HEK293 (cell line): Measurements from ENCODE around the gene ZNF280D.

ENCODE experiments used
- CTCF ChIA-PET: fragments of 350-600 bp; formaldehyde crosslinking; extraction: SDS; loops from one replicate; lab custom pipeline; 2021; ENCODE audit warnings: antibody characterized with exemption; lab: Yijun Ruan, JAX
- POLR2A ChIA-PET: fragments of 300-600 bp; formaldehyde crosslinking; extraction: SDS; loops from one replicate; lab custom pipeline; 2020; ENCODE audit warnings: antibody characterized with exemption, inconsistent platforms; lab: Yijun Ruan, JAX
- H3K27ac ChIP-seq: fragments of 200-500 bp; sonication (Bioruptor generic); 2 replicates; pipeline ENCODE4 v1.5.1; 2014; ENCODE audit warnings: low read depth, low read length, control low read depth, inconsistent platforms; ENCODE audit errors: extremely low read depth
- H3K36me3 ChIP-seq, 2 experiments: fragments of 200-500 bp in 1 of 2; sonication (Bioruptor generic) in 1 of 2; 1 replicate in 1 of 2; 2 replicates in 1 of 2; pipeline ENCODE4 v1.5.1; 2014 to 2017; ENCODE audit warnings: inconsistent platforms in 2 of 2, low read length in 2 of 2; ENCODE audit not compliant: control insufficient read depth in 2 of 2, insufficient read depth in 1 of 2
- H3K4me1 ChIP-seq: fragments of 200-500 bp; sonication (Bioruptor generic); 2 replicates; pipeline ENCODE4 v1.5.1; 2014; ENCODE audit warnings: mild to moderate bottlenecking, low read length, inconsistent platforms; ENCODE audit not compliant: control insufficient read depth, insufficient read depth
- H3K4me3 ChIP-seq: 2 replicates; pipeline ENCODE4 v1.5.1; 2011; ENCODE audit warnings: low read depth, mild to moderate bottlenecking, control low read depth, low read length, moderate library complexity
- H3K9me3 ChIP-seq: fragments of 200-500 bp; sonication (Bioruptor generic); 2 replicates; pipeline ENCODE4 v1.5.1; 2014; ENCODE audit warnings: low read depth, low read length, inconsistent platforms; ENCODE audit not compliant: control insufficient read depth, insufficient read depth
- SP3 ChIP-seq: fragments of 450-650 bp; formaldehyde crosslinking; IDR thresholded peaks from 2 replicates; pipeline ENCODE4 v1.5.1; 2016; ENCODE audit warnings: missing biosample characterization, missing genetic modification characterization
- TSHZ1 ChIP-seq: fragments of 450-650 bp; formaldehyde crosslinking; IDR thresholded peaks from 2 replicates; pipeline ENCODE4 v1.5.1; 2016; ENCODE audit warnings: missing biosample characterization, missing genetic modification characterization, borderline replicate concordance
- YY2 ChIP-seq: fragments of 450-650 bp; formaldehyde crosslinking; IDR thresholded peaks from 2 replicates; pipeline ENCODE4 v1.5.1; 2016; ENCODE audit warnings: missing biosample characterization, missing genetic modification characterization
- ZBTB26 ChIP-seq: fragments of 450-650 bp; formaldehyde crosslinking; optimal IDR thresholded peaks from 2 replicates; pipeline ENCODE3; 2016; ENCODE audit warnings: missing biosample characterization, mild to moderate bottlenecking, missing genetic modification characterization
- ZFP41 ChIP-seq: fragments of 450-650 bp; formaldehyde crosslinking; IDR thresholded peaks from 2 replicates; pipeline ENCODE4 v1.5.1; 2016; ENCODE audit warnings: missing biosample characterization, missing genetic modification characterization, borderline replicate concordance
- ZNF140 ChIP-seq: fragments of 450-650 bp; formaldehyde crosslinking; IDR thresholded peaks from 2 replicates; pipeline ENCODE4 v1.5.1; 2016; ENCODE audit warnings: missing biosample characterization, missing genetic modification characterization
- ZNF169 ChIP-seq: fragments of 450-650 bp; formaldehyde crosslinking; IDR thresholded peaks from 2 replicates; pipeline ENCODE4 v1.5.1; 2016; ENCODE audit warnings: missing biosample characterization, missing genetic modification characterization
- ZNF23 ChIP-seq: fragments of 450-650 bp; formaldehyde crosslinking; IDR thresholded peaks from 2 replicates; pipeline ENCODE4 v1.5.1; 2016; ENCODE audit warnings: missing biosample characterization, missing genetic modification characterization, borderline replicate concordance
- ZNF24 ChIP-seq: fragments of 450-650 bp; formaldehyde crosslinking; IDR thresholded peaks from 2 replicates; pipeline ENCODE4 v1.5.1; 2016; ENCODE audit warnings: missing biosample characterization, missing genetic modification characterization
- ZNF248 ChIP-seq: fragments of 450-650 bp; formaldehyde crosslinking; IDR thresholded peaks from 2 replicates; pipeline ENCODE4 v1.5.1; 2017; ENCODE audit warnings: missing biosample characterization, missing genetic modification characterization
- ZNF354C ChIP-seq: fragments of 450-650 bp; formaldehyde crosslinking; IDR thresholded peaks from 2 replicates; pipeline ENCODE4 v1.5.1; 2016; ENCODE audit warnings: missing biosample characterization, missing genetic modification characterization, low read depth, borderline replicate concordance
- ZNF48 ChIP-seq: fragments of 450-650 bp; formaldehyde crosslinking; IDR thresholded peaks from 2 replicates; pipeline ENCODE4 v1.5.1; 2016; ENCODE audit warnings: missing biosample characterization, missing genetic modification characterization
- ZNF549 ChIP-seq: fragments of 450-650 bp; IDR thresholded peaks from 2 replicates; pipeline ENCODE4 v1.5.1; 2018; ENCODE audit warnings: missing biosample characterization, missing genetic modification characterization, mild to moderate bottlenecking, inconsistent platforms, moderate library complexity
- ZNF600 ChIP-seq: fragments of 450-650 bp; formaldehyde crosslinking; IDR thresholded peaks from 2 replicates; pipeline ENCODE4 v1.5.1; 2016; ENCODE audit warnings: missing biosample characterization, missing genetic modification characterization
- ZNF624 ChIP-seq: fragments of 450-650 bp; formaldehyde crosslinking; IDR thresholded peaks from 2 replicates; pipeline ENCODE4 v1.5.1; 2017; ENCODE audit warnings: missing biosample characterization, missing genetic modification characterization
- ZNF701 ChIP-seq: fragments of 450-650 bp; formaldehyde crosslinking; IDR thresholded peaks from 2 replicates; pipeline ENCODE4 v1.5.1; 2016; ENCODE audit warnings: missing biosample characterization, missing genetic modification characterization
- ZNF704 ChIP-seq: fragments of 450-650 bp; formaldehyde crosslinking; IDR thresholded peaks from 2 replicates; pipeline ENCODE4 v1.5.1; 2016; ENCODE audit warnings: missing biosample characterization, missing genetic modification characterization
- ZNF785 ChIP-seq: fragments of 450-650 bp; formaldehyde crosslinking; IDR thresholded peaks from 2 replicates; pipeline ENCODE4 v1.5.1; 2016; ENCODE audit warnings: missing biosample characterization, missing genetic modification characterization
- TF ChIP-seq, protein P1 (sequence below): fragments of 450-650 bp; formaldehyde crosslinking; IDR thresholded peaks from 2 replicates; pipeline ENCODE4 v1.5.1; 2016; ENCODE audit warnings: missing biosample characterization, missing genetic modification characterization
- TF ChIP-seq, protein P2 (sequence below): fragments of 450-650 bp; formaldehyde crosslinking; IDR thresholded peaks from 2 replicates; pipeline ENCODE4 v1.5.1; 2017; ENCODE audit warnings: missing biosample characterization, missing genetic modification characterization

Gene ZNF280D

GRCh38 chr15:56698270-56698669 lies 35.0 kb downstream of the ZNF280D start (continued):
- TF ChIP-seq TSHZ1 (tag by site-specific recombination): no peak
- no peak for TF ChIP-seq ZNF248
- TF ChIP-seq ZFP41: no peak
- no peak for TF ChIP-seq ZNF48 (tag by site-specific recombination)

GRCh38 chr15:56693761-56694160 lies 39.5 kb downstream of the ZNF280D start:
- H3K4me3 ChIP-seq: no peak overlapping the region
- H3K27ac ChIP-seq: no peak overlapping the region
- H3K9me3 ChIP-seq: no peaks in the 10 kb centered on the region
- H3K36me3 ChIP-seq: peaks cover 0 to 5% of the 10 kb centered on the region in 2 experiments; a peak in 1 of 3 replicates
- ChIA-PET POLR2A (no interaction called here), CTCF (no interaction called here)
- H3K4me1 ChIP-seq: no peaks in the 10 kb centered on the region
- no peak for TF ChIP-seq ZNF354C (tag by site-specific recombination)
- no peak for TF ChIP-seq ZNF24
- TF ChIP-seq ZNF23: no peak

DNA sequence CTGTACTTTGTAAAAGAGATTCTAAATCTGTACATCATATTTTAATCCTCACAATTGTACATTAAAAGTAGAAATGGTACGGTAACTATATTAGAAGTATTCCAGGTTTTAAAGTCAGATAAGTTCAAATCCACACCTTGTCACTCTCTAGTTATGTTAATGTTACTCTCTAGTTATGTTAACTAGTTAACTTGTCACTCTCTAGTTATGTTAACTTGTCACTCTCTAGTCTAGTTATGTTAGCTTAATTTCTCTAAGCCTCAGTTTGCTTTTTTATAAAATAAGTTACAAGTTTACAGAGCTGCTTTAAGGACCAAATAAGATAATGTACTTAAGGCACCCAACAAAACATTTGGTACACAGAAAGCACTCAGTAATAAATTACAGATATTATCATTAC lies 42.6 kb downstream of the ZNF280D start:
- POLR2A ChIA-PET: no interaction called here
- TF ChIP-seq, protein P1, sequence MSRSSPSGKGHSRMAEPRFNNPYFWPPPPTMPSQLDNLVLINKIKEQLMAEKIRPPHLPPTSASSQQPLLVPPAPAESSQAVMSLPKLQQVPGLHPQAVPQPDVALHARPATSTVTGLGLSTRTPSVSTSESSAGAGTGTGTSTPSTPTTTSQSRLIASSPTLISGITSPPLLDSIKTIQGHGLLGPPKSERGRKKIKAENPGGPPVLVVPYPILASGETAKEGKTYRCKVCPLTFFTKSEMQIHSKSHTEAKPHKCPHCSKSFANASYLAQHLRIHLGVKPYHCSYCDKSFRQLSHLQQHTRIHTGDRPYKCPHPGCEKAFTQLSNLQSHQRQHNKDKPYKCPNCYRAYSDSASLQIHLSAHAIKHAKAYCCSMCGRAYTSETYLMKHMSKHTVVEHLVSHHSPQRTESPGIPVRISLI (tag by site-specific recombination): no peak
- TF ChIP-seq ZNF624 (tag by site-specific recombination) (no peak), ZNF785 (tag by site-specific recombination) (no peak), ZNF600 (tag by site-specific recombination) (no peak), ZNF140 (tag by site-specific recombination) (no peak), ZNF169 (tag by site-specific recombination) (no peak), ZBTB26 (no peak), ZNF704 (no peak), YY2 (tag by site-specific recombination) (no peak), ZNF701 (tag by site-specific recombination) (no peak), SP3 (tag by site-specific recombination) (no peak), ZNF549 (tag by site-specific recombination) (no peak)
- TF ChIP-seq, protein P2, sequence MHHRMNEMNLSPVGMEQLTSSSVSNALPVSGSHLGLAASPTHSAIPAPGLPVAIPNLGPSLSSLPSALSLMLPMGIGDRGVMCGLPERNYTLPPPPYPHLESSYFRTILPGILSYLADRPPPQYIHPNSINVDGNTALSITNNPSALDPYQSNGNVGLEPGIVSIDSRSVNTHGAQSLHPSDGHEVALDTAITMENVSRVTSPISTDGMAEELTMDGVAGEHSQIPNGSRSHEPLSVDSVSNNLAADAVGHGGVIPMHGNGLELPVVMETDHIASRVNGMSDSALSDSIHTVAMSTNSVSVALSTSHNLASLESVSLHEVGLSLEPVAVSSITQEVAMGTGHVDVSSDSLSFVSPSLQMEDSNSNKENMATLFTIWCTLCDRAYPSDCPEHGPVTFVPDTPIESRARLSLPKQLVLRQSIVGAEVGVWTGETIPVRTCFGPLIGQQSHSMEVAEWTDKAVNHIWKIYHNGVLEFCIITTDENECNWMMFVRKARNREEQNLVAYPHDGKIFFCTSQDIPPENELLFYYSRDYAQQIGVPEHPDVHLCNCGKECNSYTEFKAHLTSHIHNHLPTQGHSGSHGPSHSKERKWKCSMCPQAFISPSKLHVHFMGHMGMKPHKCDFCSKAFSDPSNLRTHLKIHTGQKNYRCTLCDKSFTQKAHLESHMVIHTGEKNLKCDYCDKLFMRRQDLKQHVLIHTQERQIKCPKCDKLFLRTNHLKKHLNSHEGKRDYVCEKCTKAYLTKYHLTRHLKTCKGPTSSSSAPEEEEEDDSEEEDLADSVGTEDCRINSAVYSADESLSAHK (tag by site-specific recombination): no peak
- H3K4me1 ChIP-seq: no peaks in the 10 kb centered on the region

More for the DNA sequence above, 42.6 kb downstream of the ZNF280D start:
- CTCF ChIA-PET: no interaction called here
- Histone ChIP-seq H3K36me3 (no peaks in the 10 kb centered on the region), H3K27ac (no peak overlapping the region), H3K9me3 (no peaks in the 10 kb centered on the region), H3K4me3 (no peak overlapping the region)
